GM19351 (cell line): Measurements from ENCODE around the gene PEX11G.

ENCODE experiments used
- ATAC-seq: cut with Tn5 transposase; IDR thresholded peaks from one replicate; pipeline ENCODE4 v1.9.1; 2021; ENCODE audit warnings: mild to moderate bottlenecking, moderate library complexity; ENCODE audit not compliant: unreplicated experiment

The PEX11G gene

DNA sequence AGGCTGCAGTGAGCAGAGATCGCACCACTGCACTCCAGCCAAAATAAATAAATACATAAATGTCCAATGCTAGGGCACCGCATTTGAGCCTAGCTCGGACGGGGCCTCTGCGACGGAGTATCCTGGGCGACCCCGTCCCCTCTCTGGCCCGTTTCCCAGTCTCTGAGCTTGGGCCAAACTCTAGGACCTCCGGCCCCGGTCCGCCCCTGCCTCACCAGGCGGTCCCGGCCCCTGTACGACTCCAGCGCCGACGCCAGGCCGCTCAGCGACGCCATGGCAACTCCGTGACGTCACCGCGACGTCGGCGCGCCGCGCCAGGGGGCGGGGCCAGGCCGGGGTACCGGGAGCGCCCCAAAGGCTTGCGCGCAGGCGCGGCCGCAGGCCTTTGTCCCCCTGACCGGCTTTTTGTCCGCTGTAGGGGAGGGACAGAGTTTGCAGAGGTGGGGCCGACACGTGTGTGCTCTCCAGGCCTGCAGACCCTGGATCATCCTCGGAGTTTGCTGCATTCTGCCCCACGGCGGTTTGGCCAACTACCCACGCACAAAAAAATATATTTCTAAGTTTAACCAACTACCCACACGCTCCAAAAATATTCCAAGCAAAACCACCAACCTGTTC, at the start of gene PEX11G:
Gene PEX11G, minus strand, starts transcription at position 300 of the 618 bp plus-strand sequence. Its CDS starts 25 bp downstream, at position 275.
- ATAC-seq = no peak

- no peak for ATAC-seq
Observed at GRCh38 chr19:7535998-7536695, 47.3 kb upstream of the PEX11G start.

DNA sequence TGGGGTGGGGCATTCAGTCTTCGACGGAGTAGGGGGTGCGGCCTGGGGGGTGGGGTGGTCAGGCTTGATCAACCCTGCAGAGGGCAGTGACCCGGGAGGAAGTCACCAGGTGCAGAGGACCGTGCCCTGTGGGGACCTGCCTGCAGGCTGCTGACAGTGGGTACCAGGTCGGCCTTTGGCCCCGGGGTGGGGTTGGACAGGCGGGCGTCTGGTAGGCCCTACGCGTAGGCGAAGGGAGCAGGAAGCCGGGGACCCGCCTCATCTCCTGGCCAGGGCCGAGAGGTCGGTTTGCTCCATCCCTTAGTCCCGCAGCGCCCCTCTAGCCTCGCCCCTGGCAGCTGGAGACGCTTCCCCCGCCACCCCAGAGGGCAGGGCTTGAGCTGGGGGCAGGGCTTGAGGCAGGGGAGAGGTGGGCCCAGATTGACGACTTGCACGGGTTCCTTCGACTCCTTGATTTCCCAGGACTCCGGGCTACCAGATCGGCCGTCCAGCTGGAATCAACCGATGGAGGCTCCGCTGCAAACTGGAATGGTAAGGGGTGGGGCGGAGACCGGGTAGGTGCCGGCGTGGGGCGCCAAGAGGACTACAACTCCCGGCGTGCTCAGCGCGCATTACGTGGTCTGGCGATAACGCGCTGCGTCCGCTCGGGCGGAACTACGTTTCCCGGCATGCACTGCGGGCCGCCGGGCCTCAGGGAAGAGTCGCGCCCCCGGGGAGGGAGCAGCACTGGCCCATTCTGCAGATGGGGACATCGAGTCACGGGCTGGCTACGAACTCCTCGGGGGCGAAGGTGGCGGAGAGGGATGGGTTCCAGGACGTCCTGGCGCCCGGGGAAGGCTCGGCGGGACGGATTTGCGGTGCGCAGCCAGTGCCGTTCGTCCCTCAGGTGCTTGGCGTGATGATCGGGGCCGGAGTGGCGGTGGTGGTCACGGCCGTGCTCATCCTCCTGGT, 46.5 kb upstream of the PEX11G start, which contains the start of gene PNPLA6:
Gene PNPLA6, plus strand, starts transcription at position 671 of the 951 bp plus-strand sequence. Its CDS starts 72 bp downstream, at position 743.
- peak; percentile 70 for ATAC-seq

DNA sequence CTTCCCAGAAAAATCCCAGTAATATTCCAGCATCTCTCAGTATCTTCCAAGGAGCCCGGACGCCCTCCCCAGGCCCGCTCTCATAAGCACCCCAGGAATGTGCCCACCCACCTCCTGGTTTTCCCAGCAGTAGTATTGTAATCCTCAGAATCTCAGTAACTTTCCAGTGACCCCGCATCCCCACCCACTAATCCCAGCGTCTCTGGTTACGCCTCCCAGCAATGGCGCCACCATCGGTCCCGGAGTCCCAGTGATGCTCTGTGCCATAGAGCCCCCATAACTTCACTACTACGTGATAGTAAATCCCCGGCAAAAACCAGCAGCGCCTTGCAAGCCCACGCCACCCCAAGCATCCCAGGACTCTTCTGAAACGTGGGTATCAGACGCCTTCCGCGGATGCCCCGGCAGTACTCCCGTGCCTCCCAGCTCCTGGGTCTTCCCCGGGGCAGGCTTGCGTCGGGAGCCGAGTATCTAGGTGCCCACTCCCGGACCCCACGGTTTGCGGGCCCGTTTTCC, 45.8 kb upstream of the PEX11G start:
- no peak for ATAC-seq

DNA sequence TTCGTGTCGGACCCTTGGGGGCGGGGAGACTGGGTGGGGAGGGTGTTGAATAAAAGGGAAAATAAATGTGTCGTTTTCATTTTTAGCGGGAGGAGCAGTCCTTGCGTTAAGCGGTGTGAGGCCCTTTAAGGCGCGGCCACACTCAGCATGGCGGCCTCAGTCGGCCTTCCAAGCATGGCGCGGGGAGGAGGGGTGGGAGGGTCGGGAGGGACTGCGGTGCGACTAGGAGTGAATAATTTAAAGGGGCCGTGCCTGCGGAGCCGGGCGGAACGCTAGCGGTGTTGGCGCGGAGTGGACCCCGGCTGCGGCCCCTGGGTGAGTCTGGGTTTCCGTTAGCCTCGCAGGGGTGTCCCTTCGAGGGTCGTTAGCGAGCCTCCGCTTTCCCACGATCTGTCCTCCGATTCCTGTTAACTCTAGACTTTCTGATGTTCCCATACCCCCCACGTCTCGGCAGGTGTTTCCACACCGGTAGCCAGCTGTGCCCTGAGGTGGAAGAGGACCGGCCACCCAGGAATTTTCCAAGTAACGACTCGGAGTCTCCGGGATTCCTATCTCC, 45.2 kb upstream of the PEX11G start:
- no peak for ATAC-seq

GRCh38 chr19:7533281-7533885, 44.5 kb upstream of the PEX11G start:
- no peak for ATAC-seq

GRCh38 chr19:7529610-7530490, 41.0 kb upstream of the PEX11G start:
- ATAC-seq = no peak

- ATAC-seq = no peak
Observed at GRCh38 chr19:7529246-7529600, 40.4 kb upstream of the PEX11G start.

- ATAC-seq = no peak
Observed at GRCh38 chr19:7528522-7529245, 39.8 kb upstream of the PEX11G start.

DNA sequence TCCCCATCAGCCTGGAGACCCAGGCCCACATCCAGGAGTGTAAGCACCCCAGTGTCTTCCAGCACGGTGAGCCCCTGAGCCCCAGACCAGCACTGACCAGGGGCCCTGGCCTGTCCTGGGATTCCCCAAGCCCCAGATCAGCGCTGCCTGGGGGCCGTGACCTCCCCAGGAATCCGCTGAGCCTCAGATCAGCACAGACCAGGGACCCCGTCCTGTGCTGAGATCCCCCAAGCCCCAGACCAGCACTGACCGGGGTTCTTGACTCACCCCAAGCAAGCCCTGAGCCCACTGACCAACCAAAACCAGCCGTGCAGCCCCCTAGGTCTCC, 39.3 kb upstream of the PEX11G start:
- no peak for ATAC-seq

- ATAC-seq = no peak
Observed at GRCh38 chr19:7527516-7528191, 38.8 kb upstream of the PEX11G start.

- ATAC-seq = no peak
Observed at GRCh38 chr19:7526059-7526929, 37.5 kb upstream of the PEX11G start.

DNA sequence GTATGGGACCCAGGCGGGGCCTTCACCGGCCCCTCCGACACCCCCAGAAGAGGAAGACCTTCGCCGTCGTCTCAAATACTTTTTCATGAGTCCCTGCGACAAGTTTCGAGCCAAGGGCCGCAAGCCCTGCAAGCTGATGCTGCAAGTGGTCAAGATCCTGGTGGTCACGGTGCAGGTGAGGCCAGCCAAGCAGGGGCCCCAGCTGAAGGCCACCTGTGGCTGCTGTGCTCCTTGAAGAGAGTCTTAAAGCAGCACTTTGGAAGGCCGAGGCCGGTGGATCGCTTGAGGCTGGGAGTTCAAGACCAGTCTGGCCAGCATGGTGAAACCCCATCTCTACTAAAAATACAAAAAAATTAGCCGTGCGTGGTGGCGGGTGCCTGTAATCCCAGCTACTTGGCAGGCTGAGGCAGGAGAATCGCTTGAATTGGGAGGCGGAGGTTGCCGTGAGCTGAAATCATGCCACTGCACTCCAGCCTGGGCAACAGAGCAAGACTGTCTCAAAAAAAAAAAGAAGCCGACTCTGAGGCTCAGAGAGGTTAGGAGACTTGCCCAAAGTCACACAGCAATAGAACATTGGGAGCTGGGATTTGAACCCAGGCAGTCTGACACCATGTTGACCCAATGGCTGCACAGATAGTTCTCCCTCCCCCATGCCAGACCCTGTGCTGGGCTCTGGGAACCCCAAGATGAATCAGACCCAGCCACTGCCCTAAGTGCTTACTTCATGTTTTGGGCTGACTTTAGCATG, 36.3 kb upstream of the PEX11G start:
- ATAC-seq = no peak

DNA sequence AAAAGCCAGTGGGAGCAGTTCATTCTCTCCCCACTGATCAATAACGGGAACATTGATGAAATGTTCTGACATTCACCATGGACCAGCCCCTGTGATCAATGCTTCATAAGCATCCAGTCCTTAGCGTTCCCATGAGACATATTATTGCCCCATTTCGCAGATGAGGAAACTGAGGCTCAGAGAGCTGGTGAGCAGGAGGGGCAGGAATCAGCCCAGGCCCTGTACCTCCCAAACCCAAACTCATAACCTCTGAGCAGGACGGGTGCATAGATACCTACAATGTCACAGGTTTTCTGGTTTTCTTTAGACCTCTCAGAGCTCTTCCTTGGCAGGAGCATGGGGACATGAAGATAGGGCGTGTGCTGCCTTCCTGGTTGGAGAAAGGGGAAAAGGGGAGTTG, 35.7 kb upstream of the PEX11G start:
- no peak for ATAC-seq

- ATAC-seq = no peak
Observed at GRCh38 chr19:7522923-7523667, 34.3 kb upstream of the PEX11G start.
